Cerebellar cortex (tissue), 1 donor: ENCODE measurements around the gene IRF4.
"Not testable (repeated sequence)": the region's sequence is repeated elsewhere in the genome, so short reads cannot be mapped to it uniquely, and the experiment has no call there.

ENCODE experiments used
- DNase-seq: peaks from one replicate; pipeline ENCODE4 v3.0.0-alpha.2; 2015; ENCODE audit warnings: low spot score

The IRF4 gene

GRCh38 chr6:366389-367297 is 24.9 kb upstream of the IRF4 start:
- DNase-seq = no peak

- no peak for DNase-seq
Measured at GRCh38 chr6:367298-367794, 24.2 kb upstream of the IRF4 start.

GRCh38 chr6:367891-368630 is 23.5 kb upstream of the IRF4 start:
- no peak for DNase-seq

GRCh38 chr6:369559-370431 is 21.8 kb upstream of the IRF4 start:
- no peak for DNase-seq

- DNase-seq = no peak
Measured at GRCh38 chr6:370555-370954, 21.0 kb upstream of the IRF4 start.

- DNase-seq = not testable (repeated sequence)
Measured at GRCh38 chr6:371851-372250, 19.7 kb upstream of the IRF4 start.

GRCh38 chr6:372336-372911 is 19.1 kb upstream of the IRF4 start:
- no peak for DNase-seq

GRCh38 chr6:373031-373430 is 18.5 kb upstream of the IRF4 start:
- no peak for DNase-seq

- DNase-seq = no peak
Measured at GRCh38 chr6:373773-374724, 17.5 kb upstream of the IRF4 start.

GRCh38 chr6:374956-375355 is 16.6 kb upstream of the IRF4 start:
- no peak for DNase-seq

GRCh38 chr6:376827-377640 is 14.5 kb upstream of the IRF4 start:
- DNase-seq = no peak

- not testable (repeated sequence) for DNase-seq
Measured at GRCh38 chr6:377641-378020, 13.9 kb upstream of the IRF4 start.

- DNase-seq = no peak
Measured at GRCh38 chr6:378090-378957, 13.2 kb upstream of the IRF4 start.

- DNase-seq = no peak
Measured at GRCh38 chr6:378958-379409, 12.6 kb upstream of the IRF4 start.

GRCh38 chr6:379410-380181 is 12.0 kb upstream of the IRF4 start:
- no peak for DNase-seq

- no peak for DNase-seq
Measured at GRCh38 chr6:380234-381218, 11.0 kb upstream of the IRF4 start.
